HG02571 (cell line): ENCODE measurements around the gene AMBRA1.
"Not testable (repeated sequence)": the region's sequence is repeated elsewhere in the genome, so short reads cannot be mapped to it uniquely, and the experiment has no call there.

Experiments
- ATAC-seq: cut with Tn5 transposase; IDR thresholded peaks from one replicate; pipeline ENCODE4 v1.9.1; 2021; ENCODE audit warnings: mild to moderate bottlenecking, moderate library complexity; ENCODE audit not compliant: unreplicated experiment

Gene AMBRA1

GRCh38 chr11:46386005-46386578 is 207.7 kb downstream of the AMBRA1 start:
- ATAC-seq: no peak

GRCh38 chr11:46385169-46386004 is 208.4 kb downstream of the AMBRA1 start:
- ATAC-seq: no peak

GRCh38 chr11:46383974-46384701 is 209.7 kb downstream of the AMBRA1 start:
- no peak for ATAC-seq

GRCh38 chr11:46383404-46383758 is 210.4 kb downstream of the AMBRA1 start:
- no peak for ATAC-seq

- ATAC-seq: no peak
Observed at GRCh38 chr11:46382646-46383403, 211.0 kb downstream of the AMBRA1 start.

- ATAC-seq: no peak
Observed at GRCh38 chr11:46381819-46382645, 211.8 kb downstream of the AMBRA1 start.

GRCh38 chr11:46381048-46381818 is 212.6 kb downstream of the AMBRA1 start, which contains the start of gene MDK:
Gene MDK (plus strand): TSS chr11:46381669. CDS start chr11:46382058, 389 bp downstream.
- ATAC-seq: no peak

- no peak for ATAC-seq
Observed at GRCh38 chr11:46380340-46381047, 213.3 kb downstream of the AMBRA1 start.

GRCh38 chr11:46379482-46380293 is 214.1 kb downstream of the AMBRA1 start:
- not testable (repeated sequence) for ATAC-seq

- no peak for ATAC-seq
Observed at GRCh38 chr11:46378811-46379481, 214.9 kb downstream of the AMBRA1 start.

- no peak for ATAC-seq
Observed at GRCh38 chr11:46378296-46378695, 215.5 kb downstream of the AMBRA1 start.

- ATAC-seq: no peak
Observed at GRCh38 chr11:46377831-46378230, 216.0 kb downstream of the AMBRA1 start.

GRCh38 chr11:46377290-46377689 is 216.5 kb downstream of the AMBRA1 start:
- ATAC-seq: no peak

- no peak for ATAC-seq
Observed at GRCh38 chr11:46376258-46377050, 217.4 kb downstream of the AMBRA1 start.

GRCh38 chr11:46375392-46376101 is 218.3 kb downstream of the AMBRA1 start:
- no peak for ATAC-seq

- ATAC-seq: no peak
Observed at GRCh38 chr11:46374815-46375214, 219.0 kb downstream of the AMBRA1 start.
